Liver (tissue), 9 donors: ENCODE measurements around the gene PARP3. TPM values are rescaled to one million over a fixed set of nuclear protein-coding genes. Genes with fewer than 3 reads are reported as not detected.

ENCODE experiments used
- DNase-seq: peaks from one replicate; pipeline ENCODE4 v3.0.0-alpha.2; 2017; ENCODE audit warnings: low spot score
- H3K27ac ChIP-seq, 2 donors: one replicate each; pipeline ENCODE4 v1.7.0; 2013; ENCODE audit warnings: inconsistent platforms in 2 of 2, low read length in 2 of 2, control low read depth in 1 of 2, low read depth in 1 of 2, mild to moderate bottlenecking in 1 of 2
- H3K27me3 ChIP-seq, 4 donors: one replicate each; pipeline versions ENCODE4 v1.6.1 to v1.7.0; 2013; ENCODE audit warnings: low read length in 3 of 4, inconsistent platforms in 1 of 4, mild to moderate bottlenecking in 1 of 4, moderate library complexity in 1 of 4; ENCODE audit not compliant: control insufficient read depth in 4 of 4, insufficient read depth in 4 of 4
- H3K36me3 ChIP-seq, 4 donors: one replicate each; pipeline versions ENCODE4 v1.6.1 to v1.7.0; 2013; ENCODE audit warnings: low read length in 3 of 4, mild to moderate bottlenecking in 3 of 4, low read depth in 1 of 4, moderate library complexity in 1 of 4; ENCODE audit not compliant: control insufficient read depth in 4 of 4, insufficient read depth in 3 of 4
- H3K4me1 ChIP-seq, 4 donors: one replicate each; pipeline versions ENCODE4 v1.6.1 to v1.7.0; 2013; ENCODE audit warnings: low read length in 3 of 4, mild to moderate bottlenecking in 3 of 4, moderate library complexity in 1 of 4; ENCODE audit not compliant: control insufficient read depth in 4 of 4, insufficient read depth in 4 of 4
- H3K4me3 ChIP-seq, 3 donors: one replicate each; pipeline versions ENCODE4 v1.6.1 to v1.7.0; 2013; ENCODE audit warnings: low read length in 3 of 3, control low read depth in 1 of 3, low read depth in 1 of 3, mild to moderate bottlenecking in 1 of 3
- H3K9ac ChIP-seq, 2 donors: one replicate each; pipeline ENCODE4 v1.7.0; 2013; ENCODE audit warnings: low read length in 2 of 2, mild to moderate bottlenecking in 2 of 2, moderate library complexity in 2 of 2, control low read depth in 1 of 2, low read depth in 1 of 2
- H3K9me3 ChIP-seq, 4 donors: one replicate each; pipeline versions ENCODE4 v1.6.1 to v1.7.0; 2013; ENCODE audit warnings: low read length in 3 of 4; ENCODE audit not compliant: control insufficient read depth in 4 of 4
- ATF3 ChIP-seq: IDR thresholded peaks from 2 replicates; pipeline ENCODE4 v1.6.1; 2016; ENCODE audit warnings: antibody characterized with exemption
- CTCF ChIP-seq: fragments of 150-350 bp; IDR thresholded peaks from 2 replicates; pipeline ENCODE4 v1.5.1; 2017; ENCODE audit warnings: improper control_type of control experiment, low read depth, low read length; ENCODE audit not compliant: missing input control
- EGR1 ChIP-seq, 2 donors: IDR thresholded peaks; 2 replicates each; pipeline ENCODE4 v1.6.1; 2016 to 2018; ENCODE audit warnings: antibody characterized with exemption in 2 of 2, low read depth in 2 of 2
- FOXA1 ChIP-seq: IDR thresholded peaks from 2 replicates; pipeline ENCODE4 v1.6.1; 2016; ENCODE audit warnings: antibody characterized with exemption
- FOXA2 ChIP-seq: IDR thresholded peaks from 2 replicates; pipeline ENCODE4 v1.6.1; 2016; ENCODE audit warnings: antibody characterized with exemption
- GABPA ChIP-seq, 2 donors: IDR thresholded peaks in 1 of 2; conservative IDR thresholded peaks in 1 of 2; 2 replicates each; pipeline ENCODE4 v1.6.1; 2016; ENCODE audit warnings: antibody characterized with exemption in 2 of 2, mild to moderate bottlenecking in 1 of 2, moderate library complexity in 1 of 2
- HNF4A ChIP-seq, 2 donors: conservative IDR thresholded peaks; 2 replicates each; pipeline ENCODE4 v1.6.1; 2016; ENCODE audit warnings: antibody characterized with exemption in 2 of 2, mild to moderate bottlenecking in 2 of 2
- HNF4G ChIP-seq: IDR thresholded peaks from 2 replicates; pipeline ENCODE4 v1.6.1; 2016; ENCODE audit warnings: antibody characterized with exemption
- JUND ChIP-seq, 2 donors: IDR thresholded peaks; 2 replicates each; pipeline ENCODE4 v1.6.1; 2016; ENCODE audit warnings: antibody characterized with exemption in 2 of 2
- MAX ChIP-seq: IDR thresholded peaks from 2 replicates; pipeline ENCODE4 v1.6.1; 2016; ENCODE audit warnings: antibody characterized with exemption
- NR2F2 ChIP-seq: IDR thresholded peaks from 2 replicates; pipeline ENCODE4 v1.6.1; 2016; ENCODE audit warnings: antibody characterized with exemption
- RAD21 ChIP-seq, 2 donors: IDR thresholded peaks; 2 replicates each; pipeline ENCODE4 v1.6.1; 2016; ENCODE audit warnings: antibody characterized with exemption in 2 of 2, mild to moderate bottlenecking in 2 of 2
- REST ChIP-seq: IDR thresholded peaks from 2 replicates; pipeline ENCODE4 v1.6.1; 2016; ENCODE audit warnings: antibody characterized with exemption, mild to moderate bottlenecking
- RXRA ChIP-seq, 2 donors: IDR thresholded peaks; 2 replicates each; pipeline ENCODE4 v1.6.1; 2017 to 2018; ENCODE audit warnings: antibody characterized with exemption in 2 of 2, mild to moderate bottlenecking in 1 of 2
- SP1 ChIP-seq: IDR thresholded peaks from 2 replicates; pipeline ENCODE4 v1.6.1; 2018; ENCODE audit warnings: antibody characterized with exemption, mild to moderate bottlenecking
- TAF1 ChIP-seq: conservative IDR thresholded peaks from 2 replicates; pipeline ENCODE4 v1.6.1; 2016; ENCODE audit warnings: antibody characterized with exemption, mild to moderate bottlenecking
- YY1 ChIP-seq: IDR thresholded peaks from 2 replicates; pipeline ENCODE4 v1.6.1; 2016; ENCODE audit warnings: antibody characterized with exemption, mild to moderate bottlenecking
- ZBTB33 ChIP-seq: IDR thresholded peaks from 2 replicates; pipeline ENCODE4 v1.6.1; 2016; ENCODE audit warnings: antibody characterized with exemption
- WGBS: extraction: QIAGEN DNeasy Blood & Tissue Kit; methylation state at CpG from one replicate; pipeline ENCODE4 v1.1.7; 2013; 5-methylcytosine and 5-hydroxymethylcytosine counted together
- polyA plus RNA-seq, 2 donors: library from polyadenylated mRNA; stranded (reverse) in 1 of 2; unstranded in 1 of 2; fragments of 200-250 nt in 1 of 2; fragments of >200 nt in 1 of 2; fragmentation: Nextera tagmentation in 1 of 2; extraction: Ambion mirVana in 1 of 2; gene quantifications; one replicate each; pipeline versions ENCODE4 v1.2.1 to v1.2.3, GENCODE V29; 2013 to 2015
- total RNA-seq, 2 donors: library from RNA; depleted of rRNA; stranded (reverse); fragments of >200 nt; gene quantifications; one replicate each; pipeline ENCODE4 v1.2.3, GENCODE V29; 2014
- donor health status: healthy.
- donor health status: healthy.
- donor health status: healthy.
- donor health status: healthy.
- donor health status: healthy.

Gene PARP3
- total and polyA plus RNA-seq, 4 donors = 1.5 to 21.4 (median 12.7) TPM

- H3K27ac ChIP-seq = no peak overlapping the region
- no peak overlapping the region for H3K4me3 ChIP-seq
- no peak overlapping the region for H3K9ac ChIP-seq
- TF ChIP-seq RXRA (IDR thresholded peaks at IDR 0.05) (no peak), YY1 (no peak), ZBTB33 (no peak), REST (no peak), MAX (no peak), HNF4A (conservative IDR thresholded peaks at IDR 0.05) (no peak), FOXA2 (no peak), TAF1 (no peak), JUND (IDR thresholded peaks at IDR 0.05) (no peak), EGR1 (IDR thresholded peaks at IDR 0.05; ENCODE audit: low read depth in 2 of 2) (no peak), GABPA (IDR thresholded peaks at IDR 0.05 in 1 of 2, conservative IDR thresholded peaks at IDR 0.05 in 1 of 2) (no peak), NR2F2 (no peak), SP1 (no peak), FOXA1 (no peak), RAD21 (IDR thresholded peaks at IDR 0.05) (no peak), HNF4G (no peak), ATF3 (no peak), CTCF (no peak)
- no peaks in the 10 kb centered on the region for H3K27me3 ChIP-seq
- H3K36me3 ChIP-seq = no peaks in the 10 kb centered on the region
- H3K4me1 ChIP-seq = peaks cover 14 to 57% (median 51%) of the 10 kb centered on the region in 4 donors
- no peaks in the 10 kb centered on the region for H3K9me3 ChIP-seq
- 75% methylated on average over 4 of the region's 4 CpGs for whole genome bisulfite sequencing
- no peak for DNase-seq
Measured at GRCh38 chr3:51969841-51970240, 27.7 kb downstream of the PARP3 start.
